ENCODE results near the gene EEF2KMT.

EEF2KMT gene

GRCh38 chr16:5066511-5066910 lies 31.1 kb downstream of the EEF2KMT start:
- FAIRE-seq (no peak), DNase-seq (ENCODE audit: insufficient read length) (no peak)
- no peak for TF ChIP-seq POLR2A (IDR thresholded peaks at IDR 0.05; ENCODE audit: low read depth, low read length)
- no peak for TF ChIP-seq TAF1 (IDR thresholded peaks at IDR 0.05; ENCODE audit: borderline replicate concordance, low read depth, low read length)
- TF ChIP-seq POLR2AphosphoS5 (IDR thresholded peaks at IDR 0.05; ENCODE audit: low read depth, low read length): no peak

GRCh38 chr16:5065813-5066212 lies 31.8 kb downstream of the EEF2KMT start, which contains the start of gene C16orf89:
C16orf89 (minus strand) TSS chr16:5065956; CDS start chr16:5065908, 48 bp downstream.
- TF ChIP-seq POLR2AphosphoS5 (IDR thresholded peaks at IDR 0.05; ENCODE audit: low read depth, low read length) (no peak), TAF1 (IDR thresholded peaks at IDR 0.05; ENCODE audit: borderline replicate concordance, low read depth, low read length) (no peak), POLR2A (IDR thresholded peaks at IDR 0.05; ENCODE audit: low read depth, low read length) (no peak)
- DNase-seq (ENCODE audit: insufficient read length): no peak
- FAIRE-seq: no peak

GRCh38 chr16:5065326-5065725 lies 32.3 kb downstream of the EEF2KMT start:
- DNase-seq (ENCODE audit: insufficient read length) (no peak), FAIRE-seq (no peak)
- TF ChIP-seq TAF1 (IDR thresholded peaks at IDR 0.05; ENCODE audit: borderline replicate concordance, low read depth, low read length): no peak
- TF ChIP-seq POLR2A (IDR thresholded peaks at IDR 0.05; ENCODE audit: low read depth, low read length): no peak
- TF ChIP-seq POLR2AphosphoS5 (IDR thresholded peaks at IDR 0.05; ENCODE audit: low read depth, low read length): no peak

- FAIRE-seq (no peak), DNase-seq (ENCODE audit: insufficient read length) (no peak)
- TF ChIP-seq TAF1 (IDR thresholded peaks at IDR 0.05; ENCODE audit: borderline replicate concordance, low read depth, low read length) (no peak), POLR2A (IDR thresholded peaks at IDR 0.05; ENCODE audit: low read depth, low read length) (no peak), POLR2AphosphoS5 (IDR thresholded peaks at IDR 0.05; ENCODE audit: low read depth, low read length) (no peak)
These were observed 32.7 kb downstream of the EEF2KMT start for GRCh38 chr16:5064915-5065314.

- FAIRE-seq: peak; percentile 17
- TF ChIP-seq TAF1 (IDR thresholded peaks at IDR 0.05; ENCODE audit: borderline replicate concordance, low read depth, low read length): no peak
- no peak for DNase-seq (ENCODE audit: insufficient read length)
These were observed 34.5 kb downstream of the EEF2KMT start for GRCh38 chr16:5062790-5063765.

GRCh38 chr16:5062051-5062450 lies 35.5 kb downstream of the EEF2KMT start:
- FAIRE-seq: peak; percentile 42
- TF ChIP-seq TAF1 (IDR thresholded peaks at IDR 0.05; ENCODE audit: borderline replicate concordance, low read depth, low read length) (no peak), POLR2A (IDR thresholded peaks at IDR 0.05; ENCODE audit: low read depth, low read length) (no peak), POLR2AphosphoS5 (IDR thresholded peaks at IDR 0.05; ENCODE audit: low read depth, low read length) (no peak)
- peak; percentile 62 for DNase-seq (ENCODE audit: insufficient read length)

- TF ChIP-seq POLR2A (IDR thresholded peaks at IDR 0.05; ENCODE audit: low read depth, low read length) (no peak), TAF1 (IDR thresholded peaks at IDR 0.05; ENCODE audit: borderline replicate concordance, low read depth, low read length) (no peak), POLR2AphosphoS5 (IDR thresholded peaks at IDR 0.05; ENCODE audit: low read depth, low read length) (no peak)
- DNase-seq (ENCODE audit: insufficient read length): no peak
- no peak for FAIRE-seq
These were observed 37.4 kb downstream of the EEF2KMT start for GRCh38 chr16:5060073-5060641.

GRCh38 chr16:5059386-5060072 lies 38.1 kb downstream of the EEF2KMT start:
- FAIRE-seq (no peak), DNase-seq (ENCODE audit: insufficient read length) (no peak)
- TF ChIP-seq POLR2A (IDR thresholded peaks at IDR 0.05; ENCODE audit: low read depth, low read length) (no peak), TAF1 (IDR thresholded peaks at IDR 0.05; ENCODE audit: borderline replicate concordance, low read depth, low read length) (no peak), POLR2AphosphoS5 (IDR thresholded peaks at IDR 0.05; ENCODE audit: low read depth, low read length) (no peak)

GRCh38 chr16:5058476-5058875 lies 39.1 kb downstream of the EEF2KMT start:
- DNase-seq (ENCODE audit: insufficient read length): no peak
- no peak for FAIRE-seq
- TF ChIP-seq POLR2A (IDR thresholded peaks at IDR 0.05; ENCODE audit: low read depth, low read length) (no peak), TAF1 (IDR thresholded peaks at IDR 0.05; ENCODE audit: borderline replicate concordance, low read depth, low read length) (no peak), POLR2AphosphoS5 (IDR thresholded peaks at IDR 0.05; ENCODE audit: low read depth, low read length) (no peak)

- DNase-seq (ENCODE audit: insufficient read length): peak; percentile 59
- peak; percentile 64 for FAIRE-seq
- no peak for TF ChIP-seq POLR2AphosphoS5 (IDR thresholded peaks at IDR 0.05; ENCODE audit: low read depth, low read length)
- TF ChIP-seq POLR2A (IDR thresholded peaks at IDR 0.05; ENCODE audit: low read depth, low read length): no peak
- no peak for TF ChIP-seq TAF1 (IDR thresholded peaks at IDR 0.05; ENCODE audit: borderline replicate concordance, low read depth, low read length)
These were observed 41.2 kb downstream of the EEF2KMT start for GRCh38 chr16:5056352-5056751.
